ENCODE data around the gene MRPL32.

Gene MRPL32

DNA sequence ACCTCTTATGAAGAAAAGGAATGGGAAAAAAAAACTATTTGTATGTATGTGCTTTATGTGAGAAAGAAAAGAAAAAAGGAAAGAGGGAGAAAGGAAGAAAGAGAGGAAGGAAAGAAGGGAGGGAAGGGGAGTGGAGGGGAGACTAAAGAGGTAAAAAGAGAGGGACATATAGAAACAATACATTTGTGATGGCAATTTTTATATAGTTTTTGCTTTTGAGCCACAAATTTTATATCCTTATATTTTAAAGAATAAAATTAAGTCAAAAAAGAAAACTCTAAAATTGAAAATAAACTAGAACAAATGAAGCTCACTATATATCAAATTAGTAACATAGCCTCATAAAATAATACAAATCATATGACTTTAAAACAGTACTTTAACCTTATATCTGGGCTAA, 31.3 kb upstream of the MRPL32 start:
- no peak overlapping the region for H2AFZ ChIP-seq (ENCODE audit: low read length)
- no peak overlapping the region for H3K4me3 ChIP-seq (ENCODE audit: low read depth, low read length, poor library complexity, severe bottlenecking)
- H3K4me1 ChIP-seq (ENCODE audit: insufficient read depth, low read length, severe bottlenecking), result no peaks in the 10 kb centered on the region
- no peaks in the 10 kb centered on the region for H3K27me3 ChIP-seq (ENCODE audit: insufficient read depth, low read length)
- no peaks in the 10 kb centered on the region for H3K36me3 ChIP-seq (ENCODE audit: insufficient read depth, low read length)
- H3F3A ChIP-seq (ENCODE audit: insufficient read depth, low read length), result no peaks in the 10 kb centered on the region
- H3K9ac ChIP-seq (ENCODE audit: low read length), result no peak overlapping the region
- no peaks in the 10 kb centered on the region for H3K9me2 ChIP-seq (ENCODE audit: low read depth, low read length)
- H3K9me3 ChIP-seq (ENCODE audit: low read length), result no peaks in the 10 kb centered on the region
- TF ChIP-seq, protein P1, sequence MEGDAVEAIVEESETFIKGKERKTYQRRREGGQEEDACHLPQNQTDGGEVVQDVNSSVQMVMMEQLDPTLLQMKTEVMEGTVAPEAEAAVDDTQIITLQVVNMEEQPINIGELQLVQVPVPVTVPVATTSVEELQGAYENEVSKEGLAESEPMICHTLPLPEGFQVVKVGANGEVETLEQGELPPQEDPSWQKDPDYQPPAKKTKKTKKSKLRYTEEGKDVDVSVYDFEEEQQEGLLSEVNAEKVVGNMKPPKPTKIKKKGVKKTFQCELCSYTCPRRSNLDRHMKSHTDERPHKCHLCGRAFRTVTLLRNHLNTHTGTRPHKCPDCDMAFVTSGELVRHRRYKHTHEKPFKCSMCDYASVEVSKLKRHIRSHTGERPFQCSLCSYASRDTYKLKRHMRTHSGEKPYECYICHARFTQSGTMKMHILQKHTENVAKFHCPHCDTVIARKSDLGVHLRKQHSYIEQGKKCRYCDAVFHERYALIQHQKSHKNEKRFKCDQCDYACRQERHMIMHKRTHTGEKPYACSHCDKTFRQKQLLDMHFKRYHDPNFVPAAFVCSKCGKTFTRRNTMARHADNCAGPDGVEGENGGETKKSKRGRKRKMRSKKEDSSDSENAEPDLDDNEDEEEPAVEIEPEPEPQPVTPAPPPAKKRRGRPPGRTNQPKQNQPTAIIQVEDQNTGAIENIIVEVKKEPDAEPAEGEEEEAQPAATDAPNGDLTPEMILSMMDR (IDR thresholded peaks at IDR 0.05; ENCODE audit: low read length), result no peak
- no peak for TF ChIP-seq EZH2 (IDR thresholded peaks at IDR 0.05; ENCODE audit: borderline replicate concordance, low read length)
- no peak overlapping the region for H3K4me2 ChIP-seq (ENCODE audit: low read length)
- no peaks in the 10 kb centered on the region for H4K20me1 ChIP-seq (ENCODE audit: insufficient read depth, low read length)
- no peaks in the 10 kb centered on the region for H3K79me2 ChIP-seq (ENCODE audit: insufficient read depth, low read length)
- no peak overlapping the region for H3K27ac ChIP-seq (ENCODE audit: low read depth, low read length, poor library complexity, severe bottlenecking)

DNA sequence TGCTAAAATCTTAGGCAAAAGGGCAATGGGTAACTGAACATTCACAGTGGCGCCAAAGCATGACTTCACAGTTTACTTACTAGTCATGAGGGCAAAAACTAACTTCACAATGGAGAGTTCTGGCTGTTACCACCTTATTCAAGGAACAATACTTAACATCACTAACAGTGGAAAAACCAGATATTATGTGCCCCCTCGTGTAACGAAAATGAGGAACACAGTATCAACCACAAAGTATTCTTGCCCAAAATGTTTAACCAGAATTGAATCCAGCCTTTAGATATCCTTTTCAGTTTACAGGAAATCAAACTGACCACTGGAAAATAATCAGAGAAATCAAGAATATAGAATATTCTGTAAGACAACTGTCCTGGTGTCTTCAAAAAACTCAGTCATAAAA, 29.8 kb upstream of the MRPL32 start:
- Histone ChIP-seq H2AFZ (ENCODE audit: low read length) (no peak overlapping the region), H3K9ac (ENCODE audit: low read length) (no peak overlapping the region), H3K9me3 (ENCODE audit: low read length) (no peaks in the 10 kb centered on the region), H3F3A (ENCODE audit: insufficient read depth, low read length) (no peaks in the 10 kb centered on the region), H3K27me3 (ENCODE audit: insufficient read depth, low read length) (no peaks in the 10 kb centered on the region), H3K4me1 (ENCODE audit: insufficient read depth, low read length, severe bottlenecking) (no peaks in the 10 kb centered on the region), H3K27ac (ENCODE audit: low read depth, low read length, poor library complexity, severe bottlenecking) (no peak overlapping the region), H3K9me2 (ENCODE audit: low read depth, low read length) (no peaks in the 10 kb centered on the region), H3K79me2 (ENCODE audit: insufficient read depth, low read length) (no peaks in the 10 kb centered on the region), H3K4me3 (ENCODE audit: low read depth, low read length, poor library complexity, severe bottlenecking) (no peak overlapping the region), H3K4me2 (ENCODE audit: low read length) (no peak overlapping the region), H3K36me3 (ENCODE audit: insufficient read depth, low read length) (no peaks in the 10 kb centered on the region), H4K20me1 (ENCODE audit: insufficient read depth, low read length) (no peaks in the 10 kb centered on the region)
- TF ChIP-seq EZH2 (IDR thresholded peaks at IDR 0.05; ENCODE audit: borderline replicate concordance, low read length), result no peak
- TF ChIP-seq, protein P1 (IDR thresholded peaks at IDR 0.05; ENCODE audit: low read length), result no peak

DNA sequence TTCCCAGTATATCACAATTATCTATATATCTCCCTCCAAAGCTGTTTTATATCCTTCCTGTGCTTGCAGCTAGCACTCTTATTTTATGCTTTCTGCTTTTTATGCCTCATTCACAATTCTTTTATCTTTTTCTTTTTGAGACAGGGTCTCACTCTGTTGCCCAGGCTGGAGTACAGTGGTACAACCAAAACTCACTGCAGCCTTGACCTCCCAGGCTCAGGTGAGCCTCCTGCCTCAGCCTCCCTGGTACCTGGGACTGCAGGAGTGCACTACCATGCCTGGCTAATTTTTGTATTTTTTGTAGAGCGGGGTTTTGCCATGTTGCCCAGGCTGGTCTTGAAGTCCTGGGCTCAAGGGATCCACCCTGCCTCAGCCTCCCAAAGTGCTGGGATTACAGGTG, 26.0 kb upstream of the MRPL32 start:
- no peak for TF ChIP-seq EZH2 (IDR thresholded peaks at IDR 0.05; ENCODE audit: borderline replicate concordance, low read length)
- TF ChIP-seq, protein P1 (IDR thresholded peaks at IDR 0.05; ENCODE audit: low read length), result no peak
- Histone ChIP-seq H3K4me2 (ENCODE audit: low read length) (no peak overlapping the region), H3K9ac (ENCODE audit: low read length) (no peak overlapping the region), H2AFZ (ENCODE audit: low read length) (no peak overlapping the region), H3K79me2 (ENCODE audit: insufficient read depth, low read length) (no peaks in the 10 kb centered on the region), H3K27ac (ENCODE audit: low read depth, low read length, poor library complexity, severe bottlenecking) (no peak overlapping the region), H3K4me3 (ENCODE audit: low read depth, low read length, poor library complexity, severe bottlenecking) (no peak overlapping the region), H3K9me2 (ENCODE audit: low read depth, low read length) (no peaks in the 10 kb centered on the region), H3F3A (ENCODE audit: insufficient read depth, low read length) (no peaks in the 10 kb centered on the region), H3K4me1 (ENCODE audit: insufficient read depth, low read length, severe bottlenecking) (peaks cover 7% of the 10 kb centered on the region), H3K9me3 (ENCODE audit: low read length) (no peaks in the 10 kb centered on the region), H4K20me1 (ENCODE audit: insufficient read depth, low read length) (no peaks in the 10 kb centered on the region), H3K27me3 (ENCODE audit: insufficient read depth, low read length) (no peaks in the 10 kb centered on the region), H3K36me3 (ENCODE audit: insufficient read depth, low read length) (peaks cover 8% of the 10 kb centered on the region)
